IPS-15b (cell line): ENCODE results near the gene SH3RF2.

Experiments used
- H3K27me3 ChIP-seq: one replicate; pipeline ENCODE4 v1.6.1; 2013; ENCODE audit warnings: low read length; ENCODE audit not compliant: control insufficient read depth, insufficient read depth
- H3K36me3 ChIP-seq: one replicate; pipeline ENCODE4 v1.6.1; 2013; ENCODE audit warnings: low read length; ENCODE audit not compliant: control insufficient read depth, insufficient read depth
- H3K4me1 ChIP-seq: one replicate; pipeline ENCODE4 v1.6.1; 2013; ENCODE audit warnings: mild to moderate bottlenecking, low read length; ENCODE audit not compliant: control insufficient read depth, insufficient read depth
- H3K4me3 ChIP-seq: one replicate; pipeline ENCODE4 v1.5.1; 2013; ENCODE audit warnings: low read depth, low read length
- H3K9ac ChIP-seq: one replicate; pipeline ENCODE4 v1.6.1; 2013; ENCODE audit warnings: low read depth, mild to moderate bottlenecking, low read length
- H3K9me3 ChIP-seq: one replicate; pipeline ENCODE4 v1.6.1; 2013; ENCODE audit warnings: mild to moderate bottlenecking, low read length; ENCODE audit not compliant: control insufficient read depth, insufficient read depth

SH3RF2 gene

DNA sequence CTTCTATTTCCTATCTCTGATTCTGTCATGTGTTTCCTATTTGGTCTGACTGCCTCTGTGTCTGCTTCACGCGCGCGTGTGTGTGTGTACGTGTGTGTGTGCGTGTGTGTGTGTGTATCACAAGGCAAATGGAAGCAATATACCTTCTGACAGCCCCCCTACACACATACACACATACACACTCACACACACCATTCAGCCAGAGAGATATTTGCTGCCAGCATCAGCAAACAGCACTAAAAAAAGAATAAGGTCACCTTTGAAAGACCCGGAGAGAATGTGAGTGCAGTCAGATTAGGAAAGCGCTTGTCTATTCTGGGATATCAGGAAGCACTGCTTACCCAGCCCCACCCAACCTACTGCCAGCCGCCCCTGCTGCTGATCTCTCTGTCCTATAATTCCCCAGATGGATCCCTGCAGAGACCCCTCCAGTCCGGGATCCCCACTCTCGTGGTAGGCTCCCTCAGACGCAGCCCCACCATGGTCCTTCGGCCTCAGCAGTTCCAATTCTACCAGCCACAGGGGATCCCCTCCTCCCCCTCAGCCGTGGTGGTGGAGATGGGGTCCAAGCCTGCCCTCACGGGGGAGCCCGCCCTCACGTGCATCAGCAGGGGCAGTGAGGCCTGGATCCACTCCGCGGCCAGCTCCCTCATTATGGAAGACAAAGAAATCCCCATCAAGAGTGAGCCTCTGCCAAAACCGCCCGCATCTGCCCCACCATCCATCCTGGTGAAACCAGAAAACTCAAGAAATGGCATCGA is 123.3 kb downstream of the SH3RF2 start:
- Histone ChIP-seq H3K27me3 (no peaks in the 10 kb centered on the region), H3K9ac (no peak overlapping the region), H3K4me3 (no peak overlapping the region), H3K4me1 (no peaks in the 10 kb centered on the region), H3K9me3 (no peaks in the 10 kb centered on the region), H3K36me3 (peaks cover 2% of the 10 kb centered on the region)

DNA sequence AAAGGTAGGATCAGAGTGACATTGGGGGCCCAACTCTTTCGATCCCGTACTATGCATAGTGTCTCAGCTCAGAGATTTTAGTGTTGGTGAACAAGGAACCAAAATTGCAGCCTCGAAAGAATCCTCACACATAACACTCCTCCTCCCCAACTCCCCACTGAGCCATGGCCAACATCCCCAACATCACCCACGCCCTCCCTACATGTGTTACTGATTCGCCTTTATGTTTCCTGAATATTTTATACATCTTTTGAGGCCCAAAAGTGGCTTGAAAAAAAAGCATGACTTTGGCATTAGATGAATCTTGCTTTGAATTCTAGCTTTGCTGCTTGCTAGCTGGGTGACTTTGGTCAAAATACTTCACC is 123.8 kb downstream of the SH3RF2 start:
- H3K27me3 ChIP-seq, result no peaks in the 10 kb centered on the region
- no peaks in the 10 kb centered on the region for H3K9me3 ChIP-seq
- H3K4me1 ChIP-seq, result no peaks in the 10 kb centered on the region
- H3K9ac ChIP-seq, result no peak overlapping the region
- peaks cover 2% of the 10 kb centered on the region for H3K36me3 ChIP-seq
- H3K4me3 ChIP-seq, result no peak overlapping the region

- Histone ChIP-seq H3K4me3 (no peak overlapping the region), H3K36me3 (no peaks in the 10 kb centered on the region), H3K9ac (no peak overlapping the region), H3K27me3 (peaks cover 18% of the 10 kb centered on the region), H3K9me3 (no peaks in the 10 kb centered on the region), H3K4me1 (peaks cover 3% of the 10 kb centered on the region)
Observed at GRCh38 chr5:146066968-146067367, 130.6 kb downstream of the SH3RF2 start.

GRCh38 chr5:146068206-146068605 is 131.8 kb downstream of the SH3RF2 start:
- Histone ChIP-seq H3K36me3 (no peaks in the 10 kb centered on the region), H3K27me3 (peaks cover 20% of the 10 kb centered on the region), H3K4me3 (no peak overlapping the region), H3K9ac (no peak overlapping the region), H3K4me1 (peaks cover 13% of the 10 kb centered on the region), H3K9me3 (no peaks in the 10 kb centered on the region)

GRCh38 chr5:146068977-146069779 is 132.8 kb downstream of the SH3RF2 start:
- peaks cover 20% of the 10 kb centered on the region for H3K27me3 ChIP-seq
- H3K9me3 ChIP-seq, result no peaks in the 10 kb centered on the region
- H3K4me3 ChIP-seq, result no peak overlapping the region
- H3K36me3 ChIP-seq, result no peaks in the 10 kb centered on the region
- peaks cover 20% of the 10 kb centered on the region for H3K4me1 ChIP-seq
- no peak overlapping the region for H3K9ac ChIP-seq

DNA sequence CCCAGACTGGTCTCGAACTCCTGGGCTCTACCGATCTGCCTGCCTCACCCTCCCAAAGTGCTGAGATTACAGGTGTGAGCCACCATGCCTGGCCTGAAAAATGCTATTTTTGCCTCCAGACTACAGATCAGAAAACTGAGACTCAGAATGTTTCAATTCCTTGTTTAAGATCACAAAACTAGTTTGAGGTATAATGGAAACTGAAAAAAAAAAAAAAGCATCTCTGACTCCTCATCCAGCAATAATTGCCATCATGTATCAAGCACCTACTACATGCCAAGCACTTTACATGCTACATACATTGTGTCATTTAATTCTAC is 133.4 kb downstream of the SH3RF2 start:
- Histone ChIP-seq H3K27me3 (peaks cover 22% of the 10 kb centered on the region), H3K9ac (no peak overlapping the region), H3K9me3 (no peaks in the 10 kb centered on the region), H3K4me3 (no peak overlapping the region), H3K4me1 (peaks cover 24% of the 10 kb centered on the region), H3K36me3 (no peaks in the 10 kb centered on the region)

DNA sequence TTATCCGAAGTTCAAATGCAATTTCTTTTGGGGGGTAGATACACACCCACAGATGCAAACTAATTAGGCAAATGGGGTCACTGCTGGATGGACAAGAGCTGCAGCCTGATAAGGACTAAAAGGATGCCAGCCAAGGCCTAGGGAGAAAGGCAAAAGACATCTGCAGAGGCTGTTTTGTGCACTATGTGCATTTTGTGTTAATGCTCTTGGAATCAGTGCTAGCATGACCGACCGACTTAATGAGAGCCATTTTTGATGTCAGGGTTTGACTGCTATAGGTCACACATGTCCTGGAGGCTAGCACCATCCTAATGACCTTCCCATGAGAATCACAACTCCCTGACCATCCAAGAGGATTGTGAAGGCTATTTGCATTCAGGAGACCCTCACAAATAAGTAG is 134.4 kb downstream of the SH3RF2 start:
- Histone ChIP-seq H3K36me3 (no peaks in the 10 kb centered on the region), H3K9ac (no peak overlapping the region), H3K4me1 (peaks cover 25% of the 10 kb centered on the region), H3K9me3 (no peaks in the 10 kb centered on the region), H3K4me3 (no peak overlapping the region), H3K27me3 (peaks cover 22% of the 10 kb centered on the region)

- H3K9me3 ChIP-seq, result no peaks in the 10 kb centered on the region
- H3K27me3 ChIP-seq, result peaks cover 22% of the 10 kb centered on the region
- H3K9ac ChIP-seq, result no peak overlapping the region
- H3K4me1 ChIP-seq, result peaks cover 30% of the 10 kb centered on the region
- H3K4me3 ChIP-seq, result no peak overlapping the region
- H3K36me3 ChIP-seq, result no peaks in the 10 kb centered on the region
Observed at GRCh38 chr5:146071171-146071570, 134.8 kb downstream of the SH3RF2 start.

GRCh38 chr5:146072595-146072994 is 136.2 kb downstream of the SH3RF2 start:
- Histone ChIP-seq H3K4me1 (peaks cover 39% of the 10 kb centered on the region), H3K9ac (no peak overlapping the region), H3K9me3 (no peaks in the 10 kb centered on the region), H3K36me3 (no peaks in the 10 kb centered on the region), H3K27me3 (peaks cover 22% of the 10 kb centered on the region), H3K4me3 (peak overlapping the region; percentile 42)

DNA sequence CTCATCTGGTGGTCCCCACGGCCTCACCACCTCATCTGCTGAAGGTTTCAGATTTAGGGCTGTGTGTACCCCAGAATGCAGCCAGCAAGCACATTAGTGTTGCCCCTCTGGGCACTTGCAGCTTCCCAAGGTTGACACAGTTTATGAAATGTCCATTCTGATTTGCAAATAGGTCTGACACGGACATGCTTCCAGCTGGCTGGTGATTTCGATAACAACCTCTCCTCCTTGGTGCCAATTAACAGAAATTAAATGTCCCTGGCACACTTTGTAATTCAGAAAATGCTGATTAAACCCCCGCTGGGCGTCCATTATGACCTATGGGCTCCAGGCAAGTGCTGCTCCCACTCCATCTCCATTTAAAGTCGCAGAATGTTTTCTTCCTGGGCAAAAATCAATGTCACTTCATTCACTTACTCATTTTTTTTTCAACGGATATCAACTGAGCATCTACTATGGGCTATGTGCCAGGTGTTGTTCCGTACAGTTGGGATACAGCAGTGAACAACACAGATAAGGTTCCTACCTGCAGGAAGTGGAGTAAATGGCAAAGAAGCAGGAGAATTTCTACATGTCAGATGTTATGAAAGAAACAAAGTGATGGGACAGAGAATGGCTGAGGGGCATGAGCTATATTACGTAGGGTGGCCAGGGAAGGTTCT is 137.0 kb downstream of the SH3RF2 start:
- Histone ChIP-seq H3K36me3 (no peaks in the 10 kb centered on the region), H3K4me3 (peak overlapping the region; percentile 42), H3K9me3 (no peaks in the 10 kb centered on the region), H3K4me1 (peaks cover 44% of the 10 kb centered on the region), H3K27me3 (peaks cover 22% of the 10 kb centered on the region), H3K9ac (no peak overlapping the region)

DNA sequence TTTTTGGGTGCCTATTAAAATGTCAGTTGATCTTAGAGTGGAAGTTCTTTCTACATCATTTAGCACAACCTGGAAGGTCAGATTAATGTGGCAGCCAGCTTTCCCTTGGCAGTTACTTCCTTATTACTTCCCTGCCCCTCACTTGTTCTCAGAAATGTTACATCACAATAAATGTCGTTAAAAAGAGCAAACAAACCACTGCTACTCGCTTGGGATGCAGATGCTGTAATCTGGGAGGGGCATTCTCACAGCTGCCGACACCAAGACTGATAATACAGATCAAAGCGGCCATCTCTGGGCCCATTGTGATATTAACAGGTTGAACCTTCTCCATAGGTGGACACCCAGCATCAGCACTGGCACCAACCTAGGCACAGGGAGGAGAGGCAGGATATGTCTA is 139.7 kb downstream of the SH3RF2 start:
- Histone ChIP-seq H3K36me3 (no peaks in the 10 kb centered on the region), H3K27me3 (peaks cover 14% of the 10 kb centered on the region), H3K9me3 (no peaks in the 10 kb centered on the region), H3K4me3 (peak overlapping the region; percentile 9), H3K9ac (no peak overlapping the region), H3K4me1 (peaks cover 54% of the 10 kb centered on the region)

GRCh38 chr5:146076455-146076854 is 140.1 kb downstream of the SH3RF2 start:
- H3K9ac ChIP-seq, result no peak overlapping the region
- H3K36me3 ChIP-seq, result no peaks in the 10 kb centered on the region
- H3K4me1 ChIP-seq, result peaks cover 54% of the 10 kb centered on the region
- peak overlapping the region; percentile 9 for H3K4me3 ChIP-seq
- peaks cover 9% of the 10 kb centered on the region for H3K27me3 ChIP-seq
- no peaks in the 10 kb centered on the region for H3K9me3 ChIP-seq
